Measurements from ENCODE around the gene PXK.

GRCh38 chr3:58473275-58473674 is 140.6 kb downstream of the PXK start:
- TF ChIP-seq EZH2 (IDR thresholded peaks at IDR 0.05; ENCODE audit: low read length, missing control alignments) (no peak), CTCF (conservative IDR thresholded peaks at IDR 0.05 in 1 of 2, IDR thresholded peaks at IDR 0.05 in 1 of 2; ENCODE audit: low read depth in 1 of 2, low read length in 2 of 2) (no peak)

All from fibroblast of lung (primary cell).